Measurements from ENCODE around the gene USP9X. TPM values are rescaled to one million over a fixed set of nuclear protein-coding genes. Genes with fewer than 3 reads are reported as not detected.
A peak's percentile ranks its signal among the peaks of the same experiment; 100 is the strongest.

Gene USP9X
- total and polyA plus RNA-seq, 2 of the 8 experiments (the other 6 are each of a cell fraction or from before 2014, with no cell fraction given), result 79.2 to 300 TPM

DNA sequence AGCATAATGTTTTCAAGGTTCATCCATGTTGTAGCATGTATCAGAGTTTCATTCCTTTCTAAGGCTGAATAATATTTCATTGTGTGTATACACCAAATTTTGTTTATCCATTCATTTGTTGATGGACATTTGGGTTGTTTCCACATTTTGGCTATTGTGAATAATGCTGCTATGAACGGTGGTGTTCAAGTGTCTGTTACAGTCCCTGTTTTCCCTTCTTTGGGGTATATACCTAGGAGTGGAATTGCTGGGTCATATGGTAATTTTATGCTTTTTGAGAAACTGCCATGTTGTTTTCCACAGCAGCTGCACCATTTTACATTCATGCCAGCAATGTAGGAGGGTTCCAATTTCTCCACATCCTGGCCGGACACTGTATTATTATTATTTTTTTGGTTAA, 3.4 kb upstream of the USP9X start:
- no peak overlapping the region for H2BK12ac ChIP-seq (ENCODE audit: low read depth, low read length)
- DNase-seq (ENCODE audit: low read depth in 1 of 2, low spot score in 2 of 2), result no peak
- H3K4ac ChIP-seq (replicated peaks; ENCODE audit: insufficient read length, low read depth, low read length), result no peak overlapping the region
- no peaks in the 10 kb centered on the region for H3K27me3 ChIP-seq (replicated peaks in 1 of 4; ENCODE audit: control insufficient read depth in 3 of 4, extremely low read depth in 1 of 4, insufficient read depth in 3 of 4, low read length in 3 of 4)
- CTCF ChIA-PET (ENCODE audit: partially characterized antibody), result no interaction called here
- no peaks in the 10 kb centered on the region for H3K79me1 ChIP-seq (ENCODE audit: low read depth, low read length)
- H2BK20ac ChIP-seq (ENCODE audit: low read length), result no peak overlapping the region
- peaks cover 15 to 28% of the 10 kb centered on the region in 2 experiments for H3K79me2 ChIP-seq (ENCODE audit: control insufficient read depth in 1 of 2, insufficient read depth in 2 of 2, low read length in 2 of 2)
- peaks cover 0 to 2% (median 0%) of the 10 kb centered on the region in 4 experiments; a peak in 1 of 7 replicates for H3K4me1 ChIP-seq (replicated peaks in 1 of 4; ENCODE audit: control insufficient read depth in 3 of 4, insufficient read depth in 4 of 4, low read length in 3 of 4)
- no peak overlapping the region for H3K56ac ChIP-seq (replicated peaks; ENCODE audit: insufficient read length, low read depth, low read length)
- H4K20me1 ChIP-seq (replicated peaks in 1 of 2; ENCODE audit: control insufficient read depth in 1 of 2, insufficient read depth in 2 of 2, low read length in 2 of 2), result no peaks in the 10 kb centered on the region
- H3K4me3 ChIP-seq (ENCODE audit: extremely low read depth in 1 of 4, insufficient read depth in 2 of 4, low read depth in 3 of 4, low read length in 4 of 4), result no peak overlapping the region
- H3K36me3 ChIP-seq (ENCODE audit: control insufficient read depth in 2 of 4, insufficient read depth in 4 of 4, low read length in 3 of 4), result peaks cover 0 to 2% (median 0%) of the 10 kb centered on the region in 4 experiments; a peak in 1 of 8 replicates
- POLR2A ChIA-PET (ENCODE audit: partially characterized antibody), result no interaction called here
- no peak overlapping the region for H2BK120ac ChIP-seq (replicated peaks; ENCODE audit: low read depth, low read length)
- no peak overlapping the region for H2AFZ ChIP-seq (ENCODE audit: low read length)
- no peak overlapping the region for H3K18ac ChIP-seq (ENCODE audit: extremely low read depth, low read length)
- no peak overlapping the region for H3K9ac ChIP-seq (replicated peaks in 1 of 4; ENCODE audit: extremely low read depth in 1 of 4, low read depth in 3 of 4, low read length in 3 of 4)
- H3K27ac ChIP-seq (ENCODE audit: low read depth, low read length), result no peak overlapping the region
- no peak overlapping the region for H3K4me2 ChIP-seq (ENCODE audit: insufficient read depth in 1 of 2, low read depth in 2 of 2, low read length in 2 of 2)
- 78% methylated on average over 2 of the region's 2 CpGs; no CpG with 5 or more reads in 1 of the 2 experiments for WGBS, 2 experiments (ENCODE audit: extremely low coverage in 1 of 2, insufficient coverage in 1 of 2, insufficient read length in 1 of 2, insufficient replicate concordance in 2 of 2, low coverage in 1 of 2, low lambda C conversion rate in 2 of 2, missing lambda C conversion rate in 1 of 2)
- no peak overlapping the region for H2BK5ac ChIP-seq (ENCODE audit: low read depth, low read length)
- no peak overlapping the region for H4K5ac ChIP-seq (ENCODE audit: insufficient read length, low read depth, low read length)
- H3K9me3 ChIP-seq (ENCODE audit: insufficient read depth in 2 of 2, low read depth in 1 of 2, low read length in 1 of 2), result no peaks in the 10 kb centered on the region
- no peak overlapping the region for H3K23ac ChIP-seq (ENCODE audit: insufficient read length)
- TF ChIP-seq TEAD4 (IDR thresholded peaks at IDR 0.05; ENCODE audit: low read depth, low read length) (no peak), FOSL1 (IDR thresholded peaks at IDR 0.05; ENCODE audit: insufficient read depth, low read depth, low read length) (no peak), CTBP2 (IDR thresholded peaks at IDR 0.05; ENCODE audit: borderline replicate concordance, insufficient read depth, insufficient read length, low read length) (no peak), SP1 (IDR thresholded peaks at IDR 0.05; ENCODE audit: low read depth, low read length) (no peak), KDM4A (IDR thresholded peaks at IDR 0.05; ENCODE audit: low read depth, low read length, severe bottlenecking) (no peak), YY1 (IDR thresholded peaks at IDR 0.05; ENCODE audit: low read depth, low read length) (no peak), JUN (IDR thresholded peaks at IDR 0.05; ENCODE audit: low read depth, low read length) (no peak), TAF7 (optimal IDR thresholded peaks at IDR 0.05; ENCODE audit: borderline replicate concordance, low read depth, low read length) (no peak), CEBPB (IDR thresholded peaks at IDR 0.05; ENCODE audit: low read depth, low read length) (no peak), SAP30 (IDR thresholded peaks at IDR 0.05; ENCODE audit: insufficient read depth, insufficient replicate concordance, low read length) (no peak)
- no peak overlapping the region for H4K8ac ChIP-seq (ENCODE audit: extremely low read depth, insufficient read depth, low read length)
- no peak overlapping the region for H2BK15ac ChIP-seq (ENCODE audit: low read length)
- peak; percentile 42 for FAIRE-seq
- no peak overlapping the region for H4K91ac ChIP-seq (replicated peaks; ENCODE audit: insufficient read length, low read length)
- H3K23me2 ChIP-seq (ENCODE audit: low read depth, low read length), result no peaks in the 10 kb centered on the region
- H3K14ac ChIP-seq (ENCODE audit: insufficient read length), result no peak overlapping the region
- H2AK5ac ChIP-seq (ENCODE audit: low read depth, low read length), result no peak overlapping the region

Data from H1 (cell line).